Stimulated activated CD8-positive, alpha-beta memory T cell treated with anti-CD3 and anti-CD28 coated beads, Interleukin-4, amount 100 ng/mL, for 48 hours (primary cell): ENCODE results near the gene OSTC.
A peak's percentile ranks its signal among the peaks of the same experiment; 100 is the strongest.

Source experiments
- DNase-seq: peaks from one replicate; pipeline ENCODE4 v3.0.0-alpha.2; 2020

Gene OSTC

DNA sequence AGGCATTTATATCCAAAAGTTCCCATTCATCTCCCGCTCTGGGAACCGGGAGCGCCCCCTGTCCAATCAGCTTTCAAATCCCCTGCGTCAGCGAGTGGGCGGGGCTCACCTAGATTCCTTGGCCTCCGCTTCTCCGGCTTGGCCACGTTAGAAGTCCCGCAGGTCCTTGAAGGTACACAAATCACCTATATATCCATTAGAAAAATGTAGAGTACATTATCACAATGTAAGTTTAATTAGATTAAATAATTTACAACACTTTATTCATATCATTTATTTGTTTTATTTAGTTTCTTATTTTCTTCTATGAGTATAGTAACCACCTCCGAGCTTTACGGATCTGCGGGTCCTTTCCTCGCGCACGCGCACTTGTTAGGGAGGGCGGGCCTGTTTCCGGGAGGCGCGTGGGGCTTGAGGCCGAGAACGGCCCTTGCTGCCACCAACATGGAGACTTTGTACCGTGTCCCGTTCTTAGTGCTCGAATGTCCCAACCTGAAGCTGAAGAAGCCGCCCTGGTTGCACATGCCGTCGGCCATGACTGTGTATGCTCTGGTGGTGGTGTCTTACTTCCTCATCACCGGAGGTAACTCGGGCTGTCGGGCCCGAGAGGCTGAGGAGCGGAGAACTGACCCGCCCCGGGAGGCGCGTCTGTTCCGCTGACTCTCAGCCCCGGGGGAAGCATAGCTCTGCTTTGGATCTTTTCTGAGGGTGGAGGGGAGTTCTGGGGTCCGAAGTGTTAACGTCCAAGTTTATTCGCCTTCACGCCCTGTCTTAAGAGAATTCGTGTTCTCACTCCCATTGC lies at the start of gene OSTC:
TSS of gene OSTC (plus strand) at position 388 of the 802 bp plus-strand sequence. CDS start at position 445, 57 bp downstream.
- DNase-seq = peak; percentile 96

GRCh38 chr4:108601106-108601505 lies 49.3 kb upstream of the OSTC start:
- DNase-seq = no peak

- no peak for DNase-seq
Observed at GRCh38 chr4:108601532-108601931, 48.9 kb upstream of the OSTC start.

DNA sequence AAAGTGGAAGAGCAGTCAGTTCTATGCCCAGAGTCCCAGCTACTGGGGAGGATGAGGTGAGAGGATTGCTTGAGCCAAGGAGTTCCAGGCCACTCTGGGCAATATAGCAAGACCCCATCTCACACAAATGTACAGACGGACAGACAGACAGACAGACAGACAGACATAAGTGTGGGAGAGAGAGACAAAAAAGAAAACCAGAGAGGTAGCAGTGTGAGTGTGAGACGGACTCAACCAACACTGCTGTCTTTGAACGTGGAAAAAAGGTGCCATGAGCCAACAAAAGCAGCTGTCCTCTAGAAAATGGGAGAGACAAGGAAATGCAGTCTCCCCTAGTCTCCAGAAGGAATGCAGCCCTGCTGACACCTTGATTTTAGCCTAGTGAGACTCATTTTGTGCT lies 48.2 kb upstream of the OSTC start:
- no peak for DNase-seq

DNA sequence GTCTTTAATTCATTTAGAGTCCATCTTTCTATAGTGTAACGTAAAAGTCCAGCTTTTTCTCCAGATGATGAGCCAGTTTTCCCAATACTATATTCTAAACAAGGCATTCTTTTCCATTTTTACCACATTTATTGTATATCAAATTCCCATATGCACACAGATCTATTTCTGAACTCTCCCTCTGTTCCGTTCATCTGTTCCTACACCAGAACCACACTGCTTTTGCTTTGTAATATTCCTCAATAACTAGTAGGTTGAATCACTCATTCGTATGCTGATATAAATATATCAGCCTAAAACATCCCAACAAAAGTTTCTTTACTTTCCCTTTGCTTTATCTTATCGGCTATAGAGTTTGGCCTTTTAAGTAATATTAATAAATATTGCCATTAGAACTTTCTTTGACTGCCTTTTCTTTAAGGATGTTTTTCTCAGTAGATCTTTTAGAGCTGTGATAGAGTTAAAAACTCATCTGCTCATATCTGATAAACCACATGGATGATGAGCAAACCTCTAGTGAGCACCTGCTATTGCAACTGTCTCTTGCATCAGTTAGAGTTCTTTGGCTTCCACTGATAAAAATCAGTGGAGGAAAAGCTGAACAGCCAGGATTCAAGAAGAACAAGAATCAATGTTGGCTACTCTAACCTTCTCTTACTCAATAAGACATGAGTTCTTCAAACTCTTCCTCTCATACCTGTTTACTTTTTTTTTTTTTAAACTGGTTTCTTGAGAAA lies 43.2 kb upstream of the OSTC start:
- DNase-seq = no peak

DNA sequence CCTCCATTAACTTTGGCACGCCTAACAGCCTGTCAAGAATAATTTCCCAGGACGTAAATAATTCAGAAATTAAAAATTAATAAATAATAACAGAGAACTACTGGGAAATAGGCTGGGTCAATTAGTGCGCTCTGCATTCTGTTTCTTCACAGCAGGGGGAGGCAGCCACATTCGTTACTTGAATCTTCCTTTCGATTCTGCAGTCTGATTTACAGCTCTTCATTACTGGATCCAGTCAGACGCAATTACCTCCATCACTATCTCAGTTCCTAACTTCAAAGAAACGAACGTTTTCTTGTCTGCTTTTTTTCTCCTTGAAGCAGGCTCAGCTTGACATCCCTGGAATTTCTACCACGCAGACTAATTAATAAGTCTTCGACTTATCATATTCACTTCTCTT lies 39.0 kb upstream of the OSTC start:
- no peak for DNase-seq

DNA sequence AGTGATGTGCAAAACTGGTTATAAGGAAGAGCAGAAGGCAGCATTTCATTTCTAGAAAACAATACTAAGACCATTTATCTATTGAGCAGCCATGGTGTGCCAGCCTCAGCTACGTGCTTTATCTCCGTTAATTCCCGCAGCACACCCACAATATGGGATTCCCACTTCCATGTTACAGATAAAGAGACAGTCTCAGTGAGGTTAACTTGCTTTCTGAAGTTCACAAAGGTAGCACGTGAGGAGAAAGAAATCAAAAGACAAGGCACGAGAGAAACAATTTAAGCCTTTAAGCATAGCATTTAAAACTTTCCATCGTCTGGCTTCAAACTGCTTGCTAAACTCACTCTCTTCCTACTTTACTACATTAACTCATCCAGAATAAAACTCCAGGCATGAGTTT lies 38.0 kb upstream of the OSTC start:
- DNase-seq = no peak

- peak; percentile 62 for DNase-seq
Observed at GRCh38 chr4:108619372-108620100, 30.9 kb upstream of the OSTC start.

- DNase-seq = peak; percentile 96
Observed at GRCh38 chr4:108620101-108620932, 30.1 kb upstream of the OSTC start, which contains the start of gene RPL34. TSS of gene RPL34 (plus strand) at chr4:108620576. CDS start at chr4:108621960, 1,384 bp downstream.

- no peak for DNase-seq
Observed at GRCh38 chr4:108620933-108621905, 29.2 kb upstream of the OSTC start.

DNA sequence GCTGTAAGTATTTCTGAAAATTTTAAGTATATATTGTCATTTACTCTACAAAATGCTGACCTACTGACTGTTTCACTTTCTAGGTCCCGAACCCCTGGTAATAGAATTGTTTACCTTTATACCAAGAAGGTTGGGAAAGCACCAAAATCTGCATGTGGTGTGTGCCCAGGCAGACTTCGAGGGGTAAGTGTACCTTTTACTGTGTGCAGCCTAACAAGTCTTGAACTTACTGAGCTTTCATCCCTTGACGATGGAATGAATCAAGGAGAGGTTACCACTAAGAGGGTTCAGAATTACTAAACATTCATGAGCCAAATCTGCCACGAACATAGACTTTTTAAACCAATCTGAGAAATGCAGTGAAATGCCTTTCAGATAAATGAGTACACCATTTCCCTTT lies 28.4 kb upstream of the OSTC start:
- peak; percentile 46 for DNase-seq

GRCh38 chr4:108622828-108623227 lies 27.6 kb upstream of the OSTC start:
- DNase-seq = no peak

- no peak for DNase-seq
Observed at GRCh38 chr4:108624263-108625056, 25.9 kb upstream of the OSTC start.

GRCh38 chr4:108626056-108626455 lies 24.3 kb upstream of the OSTC start:
- no peak for DNase-seq

DNA sequence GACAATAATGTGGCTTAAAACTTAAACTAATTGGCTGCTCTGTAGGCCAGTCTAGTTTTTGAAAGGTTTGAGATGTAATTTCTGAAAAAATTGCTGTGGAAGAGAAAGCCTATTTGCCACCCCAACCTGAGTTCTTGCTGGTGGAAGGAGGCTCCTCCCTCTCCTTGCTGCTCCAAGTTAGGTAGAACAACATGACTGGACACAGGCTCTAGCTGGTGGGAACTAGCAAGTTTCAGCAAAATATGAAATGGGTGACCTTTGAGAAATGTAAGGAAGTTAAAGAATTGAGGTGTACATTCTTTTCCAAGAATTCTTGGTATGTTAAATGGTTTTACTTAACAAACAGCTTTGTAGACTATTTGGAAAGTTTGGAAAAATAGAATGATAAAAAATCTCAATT lies 22.0 kb upstream of the OSTC start:
- DNase-seq = no peak

DNA sequence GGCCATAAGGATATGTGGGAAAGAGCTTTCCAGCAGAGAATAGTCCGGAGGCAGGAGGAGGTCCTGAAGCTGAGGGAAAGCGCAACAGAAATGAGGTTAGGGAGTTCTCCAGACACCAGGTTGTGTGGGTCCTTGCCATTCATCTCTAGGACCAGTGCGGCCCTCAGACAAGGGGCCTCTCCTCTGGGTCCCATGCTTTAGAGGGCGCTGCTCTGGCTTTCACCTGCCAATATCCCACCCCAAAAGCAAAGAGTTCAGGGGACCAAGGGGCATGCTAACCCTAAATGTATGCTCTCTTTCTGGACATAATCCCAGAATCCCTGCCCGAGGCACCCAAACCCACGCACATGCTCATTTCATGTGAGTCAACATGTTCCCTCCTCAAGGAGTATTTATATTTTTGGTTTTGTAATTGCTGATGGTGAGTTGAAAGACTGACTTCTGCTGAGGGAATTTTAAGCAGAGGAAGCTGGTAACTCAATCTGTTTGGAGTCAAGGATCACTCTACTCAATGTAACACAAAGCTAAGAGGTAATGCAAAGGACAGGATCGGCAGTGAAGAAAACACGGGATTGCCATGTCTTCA lies 15.2 kb upstream of the OSTC start:
- DNase-seq = no peak

DNA sequence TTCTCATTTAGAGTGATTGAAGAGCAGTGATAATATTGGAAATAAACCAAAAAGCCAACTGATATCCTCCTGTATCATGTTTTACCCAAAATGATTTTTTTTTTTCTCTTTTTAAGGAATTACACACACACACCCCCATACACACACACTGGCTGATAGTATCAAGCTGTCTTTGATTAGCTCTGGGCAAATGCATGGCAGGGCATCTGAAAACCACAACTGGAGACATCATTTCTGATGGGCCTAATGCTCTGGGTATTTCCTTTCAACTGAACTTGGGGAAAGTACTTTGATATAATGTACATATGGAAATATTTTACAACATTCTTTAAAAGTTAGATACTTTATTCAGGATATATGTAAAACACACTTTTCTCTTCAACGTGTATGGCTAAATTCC lies 14.2 kb upstream of the OSTC start:
- DNase-seq = no peak

- no peak for DNase-seq
Observed at GRCh38 chr4:108637856-108638255, 12.5 kb upstream of the OSTC start.

- DNase-seq = no peak
Observed at GRCh38 chr4:108644237-108644636, 6.2 kb upstream of the OSTC start.

DNA sequence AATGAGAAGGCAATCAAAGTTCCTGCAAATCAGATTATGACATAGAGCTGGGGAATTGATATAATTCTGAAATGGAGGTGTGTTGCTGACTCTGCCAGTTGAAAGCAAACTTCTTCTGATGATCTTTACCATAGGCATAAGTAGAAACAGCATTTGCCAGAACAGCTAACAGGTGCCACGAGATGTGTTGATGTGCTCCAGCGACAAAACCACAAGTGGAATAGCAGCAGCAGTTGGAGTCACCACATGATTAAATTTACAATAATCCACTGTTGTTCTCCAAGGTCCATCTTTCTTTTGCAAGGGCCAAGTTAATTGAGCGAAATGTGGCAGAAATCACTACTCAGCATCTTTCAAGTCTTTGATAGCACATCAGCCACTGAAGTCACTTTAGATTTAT lies 3.7 kb upstream of the OSTC start:
- no peak for DNase-seq
